Esophagus (tissue), 2 donors: ENCODE results near the gene DUSP2. TPM values are rescaled to one million over a fixed set of nuclear protein-coding genes. Genes with fewer than 3 reads are reported as not detected.
"Not testable (repeated sequence)": the region's sequence is repeated elsewhere in the genome, so short reads cannot be mapped to it uniquely, and the experiment has no call there.

Experiments
- H3K27ac ChIP-seq, 2 donors: one replicate each; pipeline ENCODE4 v1.5.1; 2013; ENCODE audit warnings: low read depth in 2 of 2, mild to moderate bottlenecking in 2 of 2, inconsistent platforms in 1 of 2, low read length in 1 of 2, moderate library complexity in 1 of 2
- H3K27me3 ChIP-seq, 2 donors: one replicate each; pipeline ENCODE4 v1.6.1; 2013; ENCODE audit warnings: low read length in 2 of 2, control low read depth in 1 of 2, mild to moderate bottlenecking in 1 of 2; ENCODE audit not compliant: insufficient read depth in 2 of 2, control insufficient read depth in 1 of 2
- H3K36me3 ChIP-seq, 2 donors: one replicate each; pipeline ENCODE4 v1.6.1; 2013; ENCODE audit warnings: low read length in 1 of 2; ENCODE audit not compliant: control insufficient read depth in 2 of 2, insufficient read depth in 2 of 2
- H3K4me1 ChIP-seq, 2 donors: one replicate each; pipeline ENCODE4 v1.6.1; 2013; ENCODE audit warnings: low read length in 1 of 2; ENCODE audit not compliant: control insufficient read depth in 2 of 2, insufficient read depth in 2 of 2
- H3K4me3 ChIP-seq, 2 donors: one replicate each; pipeline ENCODE4 v1.5.1; 2013; ENCODE audit warnings: low read length in 2 of 2, mild to moderate bottlenecking in 2 of 2, low read depth in 1 of 2, moderate library complexity in 1 of 2
- H3K9me3 ChIP-seq, 2 donors: one replicate each; pipeline ENCODE4 v1.6.1; 2013; ENCODE audit warnings: mild to moderate bottlenecking in 2 of 2, low read depth in 1 of 2, low read length in 1 of 2, moderate library complexity in 1 of 2; ENCODE audit not compliant: control insufficient read depth in 2 of 2, insufficient read depth in 1 of 2
- whole genome bisulfite sequencing, 2 donors: extraction: QIAGEN DNeasy Blood & Tissue Kit; methylation state at CpG; one replicate each; pipeline ENCODE4 v1.1.7; 2013; 5-methylcytosine and 5-hydroxymethylcytosine counted together
- polyA plus RNA-seq, 2 donors: library from polyadenylated mRNA; stranded (reverse); fragments of 200-250 nt; gene quantifications; one replicate each; pipeline ENCODE4 v1.2.3, GENCODE V29; 2013
- donor health status: healthy with polysubstance abuse.
- donor health status: Bipolar disorder and iron deficiency.

Gene DUSP2
- polyA plus RNA-seq, 2 donors = 2.8 to 3.2 TPM

- Histone ChIP-seq H3K4me3 (no peak overlapping the region), H3K9me3 (no peaks in the 10 kb centered on the region), H3K27me3 (no peaks in the 10 kb centered on the region), H3K36me3 (no peaks in the 10 kb centered on the region), H3K4me1 (peaks cover 9 to 26% of the 10 kb centered on the region in 2 donors), H3K27ac (no peak overlapping the region)
- WGBS, 2 donors = 79% methylated on average over 26 of the region's 26 CpGs
These were observed 2.8 kb downstream of the DUSP2 start for GRCh38 chr2:96142217-96143113.

- not testable (repeated sequence) for H3K4me3 ChIP-seq, H3K27ac ChIP-seq, H3K36me3 ChIP-seq, H3K9me3 ChIP-seq, H3K27me3 ChIP-seq
- 95% methylated on average over 5 of the region's 5 CpGs for WGBS, 2 donors
- peaks cover 9 to 24% of the 10 kb centered on the region in 2 donors for H3K4me1 ChIP-seq
These were observed 3.6 kb downstream of the DUSP2 start for GRCh38 chr2:96141624-96141967.

- Histone ChIP-seq H3K27ac (no peak overlapping the region), H3K4me1 (peaks cover 9 to 24% of the 10 kb centered on the region in 2 donors), H3K9me3 (no peaks in the 10 kb centered on the region), H3K36me3 (no peaks in the 10 kb centered on the region), H3K27me3 (no peaks in the 10 kb centered on the region), H3K4me3 (no peak overlapping the region)
- 94% methylated on average over 13 of the region's 13 CpGs for WGBS, 2 donors
These were observed 4.2 kb downstream of the DUSP2 start for GRCh38 chr2:96140941-96141623.

GRCh38 chr2:96139181-96139758 is 6.0 kb downstream of the DUSP2 start:
- WGBS, 2 donors = 80 to 85% methylated on average over 7 of the region's 7 CpGs
- Histone ChIP-seq H3K4me1 (peaks cover 9 to 18% of the 10 kb centered on the region in 2 donors), H3K27me3 (no peaks in the 10 kb centered on the region), H3K36me3 (no peaks in the 10 kb centered on the region), H3K9me3 (no peaks in the 10 kb centered on the region), H3K4me3 (no peak overlapping the region), H3K27ac (peak overlapping the region in 1 of 2 donors; percentile 61)

- 14 to 16% methylated on average over 16 to 17 of the region's 17 CpGs for WGBS, 2 donors
- H3K36me3 ChIP-seq = no peaks in the 10 kb centered on the region
- H3K4me3 ChIP-seq = no peak within 1 kb of the TSS
- H3K9me3 ChIP-seq = no peaks in the 10 kb centered on the region
- peaks cover under 1 to 12% of the 10 kb centered on the region in 2 donors for H3K4me1 ChIP-seq
- H3K27me3 ChIP-seq = no peaks in the 10 kb centered on the region
- H3K27ac ChIP-seq = peak within 1 kb of the TSS; percentile 43 to 73
These were observed 6.8 kb downstream of the DUSP2 start, which contains the start of gene ASTL for GRCh38 chr2:96138179-96139145. ASTL (minus strand) TSS chr2:96138502; CDS start chr2:96138436, 66 bp downstream.

- Histone ChIP-seq H3K9me3 (no peaks in the 10 kb centered on the region), H3K27ac (peak overlapping the region; percentile 43 to 73), H3K27me3 (no peaks in the 10 kb centered on the region), H3K4me3 (no peak overlapping the region), H3K4me1 (peaks cover 0 to 12% of the 10 kb centered on the region in 2 donors), H3K36me3 (no peaks in the 10 kb centered on the region)
- 77 to 78% methylated on average over 15 of the region's 15 CpGs for WGBS, 2 donors
These were observed 7.7 kb downstream of the DUSP2 start for GRCh38 chr2:96137321-96138178.

GRCh38 chr2:96136129-96136720 is 9.0 kb downstream of the DUSP2 start:
- Histone ChIP-seq H3K27ac (no peak overlapping the region), H3K4me3 (no peak overlapping the region), H3K27me3 (no peaks in the 10 kb centered on the region), H3K9me3 (no peaks in the 10 kb centered on the region), H3K36me3 (no peaks in the 10 kb centered on the region), H3K4me1 (peaks cover 0 to 11% of the 10 kb centered on the region in 2 donors)
- WGBS, 2 donors = 80 to 87% methylated on average over 8 of the region's 8 CpGs

- WGBS, 2 donors = 79 to 84% methylated on average over 5 of the region's 5 CpGs
- Histone ChIP-seq H3K36me3 (no peaks in the 10 kb centered on the region), H3K9me3 (no peaks in the 10 kb centered on the region), H3K27me3 (no peaks in the 10 kb centered on the region), H3K4me1 (peaks cover 0 to 11% of the 10 kb centered on the region in 2 donors), H3K27ac (no peak overlapping the region), H3K4me3 (no peak overlapping the region)
These were observed 9.6 kb downstream of the DUSP2 start for GRCh38 chr2:96135621-96136020.
